HL-60 (cell line): Measurements from ENCODE around the gene DDC.
"Not testable (repeated sequence)": the region's sequence is repeated elsewhere in the genome, so short reads cannot be mapped to it uniquely, and the experiment has no call there.

Source experiments
- DNase-seq, 2 experiments: peaks; one replicate each; pipeline ENCODE4 v3.0.0-alpha.2; 2010 to 2020; ENCODE audit warnings: low read depth in 1 of 2, low spot score in 1 of 2
- H3K27ac ChIP-seq: fragments of 250-450 bp; sonication (Bioruptor Pico); replicated peaks from 2 replicates; pipeline ENCODE4 v1.5.1; 2020; ENCODE audit warnings: mild to moderate bottlenecking, moderate library complexity
- H3K27me3 ChIP-seq: fragments of 250-450 bp; sonication (Bioruptor Pico); 2 replicates; pipeline ENCODE4 v1.5.1; 2021; ENCODE audit warnings: mild to moderate bottlenecking, moderate library complexity; ENCODE audit not compliant: insufficient read depth, poor library complexity, severe bottlenecking
- H3K4me3 ChIP-seq: replicated peaks from 2 replicates; pipeline ENCODE4 v1.5.1; 2011; ENCODE audit warnings: mild to moderate bottlenecking, control low read depth, low read length; ENCODE audit not compliant: insufficient read depth
- GABPA ChIP-seq: IDR thresholded peaks from 2 replicates; pipeline ENCODE4 v1.6.1; 2012; ENCODE audit warnings: low read depth
- POLR2AphosphoS5 ChIP-seq: IDR thresholded peaks from 2 replicates; pipeline ENCODE4 v1.6.1; 2012; ENCODE audit warnings: low read depth
- REST ChIP-seq: IDR thresholded peaks from 2 replicates; pipeline ENCODE4 v1.6.1; 2012; ENCODE audit warnings: low read depth; ENCODE audit not compliant: insufficient replicate concordance
- SPI1 ChIP-seq: IDR thresholded peaks from 2 replicates; pipeline ENCODE4 v1.6.1; 2012; ENCODE audit warnings: low read depth, mild to moderate bottlenecking, borderline replicate concordance
- TF ChIP-seq, protein P1 (sequence below): IDR thresholded peaks from one replicate; pipeline ENCODE4 v1.5.1; 2011; ENCODE audit warnings: low read length, control low read depth, inconsistent platforms; ENCODE audit not compliant: insufficient read depth

DDC gene

DNA sequence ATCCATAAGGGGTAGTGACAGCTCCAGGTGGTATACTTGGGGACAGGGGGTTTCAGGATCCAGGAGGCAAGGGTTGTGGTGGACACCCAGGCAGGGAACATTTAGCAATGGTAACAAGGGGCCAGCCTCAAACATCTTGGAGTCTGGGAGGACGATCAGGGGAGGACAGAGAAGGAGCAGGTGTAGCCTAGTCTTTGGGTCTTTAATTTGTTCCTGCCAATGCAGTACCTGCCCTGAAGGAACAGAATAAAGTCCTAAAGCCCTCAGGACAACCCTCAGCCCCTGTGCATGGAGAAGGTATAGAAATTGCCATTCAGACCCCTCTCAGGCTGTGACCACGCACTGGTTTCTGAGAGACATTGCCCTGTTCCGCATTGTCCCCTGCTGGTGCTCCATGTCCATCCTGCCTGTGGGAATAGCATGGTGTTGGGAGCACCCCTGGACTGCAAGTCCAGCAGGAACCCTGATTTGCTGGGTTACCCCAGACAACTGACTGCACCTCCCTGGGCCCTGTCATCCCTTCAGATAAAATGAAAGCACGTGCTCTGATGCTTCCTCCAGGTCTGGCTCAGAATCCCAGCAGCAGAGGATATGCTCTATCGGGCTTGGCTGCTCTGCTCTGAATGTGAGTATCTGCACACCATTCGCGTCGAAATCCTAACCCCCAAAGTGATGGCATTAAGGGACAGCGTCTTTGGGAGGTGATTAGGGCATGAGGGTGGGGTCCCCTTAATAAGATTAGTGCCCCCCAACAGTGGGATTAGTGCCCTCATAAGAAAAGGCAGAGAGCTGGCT, 24.2 kb downstream of the DDC start:
- Histone ChIP-seq H3K27ac (no peak overlapping the region), H3K27me3 (no peaks in the 10 kb centered on the region), H3K4me3 (no peak overlapping the region)
- DNase-seq = no peak
- TF ChIP-seq SPI1 = no peak
- TF ChIP-seq, protein P1, sequence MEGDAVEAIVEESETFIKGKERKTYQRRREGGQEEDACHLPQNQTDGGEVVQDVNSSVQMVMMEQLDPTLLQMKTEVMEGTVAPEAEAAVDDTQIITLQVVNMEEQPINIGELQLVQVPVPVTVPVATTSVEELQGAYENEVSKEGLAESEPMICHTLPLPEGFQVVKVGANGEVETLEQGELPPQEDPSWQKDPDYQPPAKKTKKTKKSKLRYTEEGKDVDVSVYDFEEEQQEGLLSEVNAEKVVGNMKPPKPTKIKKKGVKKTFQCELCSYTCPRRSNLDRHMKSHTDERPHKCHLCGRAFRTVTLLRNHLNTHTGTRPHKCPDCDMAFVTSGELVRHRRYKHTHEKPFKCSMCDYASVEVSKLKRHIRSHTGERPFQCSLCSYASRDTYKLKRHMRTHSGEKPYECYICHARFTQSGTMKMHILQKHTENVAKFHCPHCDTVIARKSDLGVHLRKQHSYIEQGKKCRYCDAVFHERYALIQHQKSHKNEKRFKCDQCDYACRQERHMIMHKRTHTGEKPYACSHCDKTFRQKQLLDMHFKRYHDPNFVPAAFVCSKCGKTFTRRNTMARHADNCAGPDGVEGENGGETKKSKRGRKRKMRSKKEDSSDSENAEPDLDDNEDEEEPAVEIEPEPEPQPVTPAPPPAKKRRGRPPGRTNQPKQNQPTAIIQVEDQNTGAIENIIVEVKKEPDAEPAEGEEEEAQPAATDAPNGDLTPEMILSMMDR = no peak
- TF ChIP-seq POLR2AphosphoS5 = no peak
- TF ChIP-seq REST = no peak
- no peak for TF ChIP-seq GABPA

DNA sequence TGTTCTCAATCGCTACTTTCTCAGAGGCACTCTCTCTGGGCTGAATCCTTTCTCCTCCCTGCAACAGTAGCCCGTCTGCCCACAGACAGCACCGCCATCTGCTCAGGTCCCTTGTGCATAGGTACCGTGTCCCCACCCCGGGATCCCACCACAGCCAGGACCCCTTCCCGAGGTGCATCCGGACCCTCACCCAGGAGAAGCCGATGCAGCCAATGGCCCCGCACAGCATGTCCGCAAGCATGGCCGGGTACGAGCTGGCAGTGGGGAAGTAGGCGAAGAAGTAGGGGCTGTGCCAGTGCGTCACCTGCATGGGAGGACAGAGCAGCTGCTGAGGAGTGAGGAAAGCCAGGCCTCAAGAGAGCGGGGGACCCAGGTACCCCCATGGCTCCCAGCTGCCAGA, 25.5 kb downstream of the DDC start:
- no peak overlapping the region for H3K4me3 ChIP-seq
- H3K27ac ChIP-seq = no peak overlapping the region
- no peak for DNase-seq
- H3K27me3 ChIP-seq = no peaks in the 10 kb centered on the region
- TF ChIP-seq POLR2AphosphoS5 = no peak
- TF ChIP-seq SPI1 = no peak
- TF ChIP-seq GABPA = no peak
- no peak for TF ChIP-seq REST
- TF ChIP-seq, protein P1 = no peak

DNA sequence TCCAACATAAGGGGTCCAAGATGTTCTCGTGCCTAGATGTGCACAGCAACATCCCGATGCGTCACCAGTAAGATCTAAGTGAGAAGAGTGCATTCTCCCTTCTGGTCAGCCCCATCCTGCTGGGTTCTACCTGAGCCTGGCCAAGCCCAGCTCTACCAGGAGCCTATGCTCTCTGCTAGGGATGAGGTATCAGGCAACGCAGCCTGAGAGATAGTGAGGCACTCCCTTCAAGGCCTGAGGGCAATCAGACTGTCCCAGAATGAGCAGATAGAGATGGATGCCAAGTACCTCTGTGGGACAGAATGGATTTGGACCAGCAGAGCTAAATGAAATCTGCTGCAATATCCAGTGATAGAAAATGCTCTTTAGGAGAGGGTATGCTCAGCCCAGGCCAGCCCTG, 26.7 kb downstream of the DDC start:
- no peak for DNase-seq
- Histone ChIP-seq H3K27me3 (no peaks in the 10 kb centered on the region), H3K4me3 (no peak overlapping the region), H3K27ac (no peak overlapping the region)
- TF ChIP-seq, protein P1 = no peak
- TF ChIP-seq POLR2AphosphoS5 (no peak), SPI1 (no peak)

GRCh38 chr7:50537417-50537816, 27.8 kb downstream of the DDC start:
- Histone ChIP-seq H3K27me3 (no peaks in the 10 kb centered on the region), H3K27ac (no peak overlapping the region), H3K4me3 (no peak overlapping the region)
- no peak for DNase-seq
- TF ChIP-seq GABPA (no peak), POLR2AphosphoS5 (no peak), SPI1 (no peak), REST (no peak)
- TF ChIP-seq, protein P1 = no peak

GRCh38 chr7:50535291-50535711, 29.9 kb downstream of the DDC start:
- DNase-seq, H3K27ac ChIP-seq, H3K27me3 ChIP-seq, H3K4me3 ChIP-seq: not testable (repeated sequence)
